ENCODE data around the gene MGAT2. TPM values are rescaled to one million over a fixed set of nuclear protein-coding genes. Genes with fewer than 3 reads are reported as not detected.

Gene MGAT2
- total and polyA plus RNA-seq, 2 donors from 2014 or later: 11.9 to 31.8 TPM

DNA sequence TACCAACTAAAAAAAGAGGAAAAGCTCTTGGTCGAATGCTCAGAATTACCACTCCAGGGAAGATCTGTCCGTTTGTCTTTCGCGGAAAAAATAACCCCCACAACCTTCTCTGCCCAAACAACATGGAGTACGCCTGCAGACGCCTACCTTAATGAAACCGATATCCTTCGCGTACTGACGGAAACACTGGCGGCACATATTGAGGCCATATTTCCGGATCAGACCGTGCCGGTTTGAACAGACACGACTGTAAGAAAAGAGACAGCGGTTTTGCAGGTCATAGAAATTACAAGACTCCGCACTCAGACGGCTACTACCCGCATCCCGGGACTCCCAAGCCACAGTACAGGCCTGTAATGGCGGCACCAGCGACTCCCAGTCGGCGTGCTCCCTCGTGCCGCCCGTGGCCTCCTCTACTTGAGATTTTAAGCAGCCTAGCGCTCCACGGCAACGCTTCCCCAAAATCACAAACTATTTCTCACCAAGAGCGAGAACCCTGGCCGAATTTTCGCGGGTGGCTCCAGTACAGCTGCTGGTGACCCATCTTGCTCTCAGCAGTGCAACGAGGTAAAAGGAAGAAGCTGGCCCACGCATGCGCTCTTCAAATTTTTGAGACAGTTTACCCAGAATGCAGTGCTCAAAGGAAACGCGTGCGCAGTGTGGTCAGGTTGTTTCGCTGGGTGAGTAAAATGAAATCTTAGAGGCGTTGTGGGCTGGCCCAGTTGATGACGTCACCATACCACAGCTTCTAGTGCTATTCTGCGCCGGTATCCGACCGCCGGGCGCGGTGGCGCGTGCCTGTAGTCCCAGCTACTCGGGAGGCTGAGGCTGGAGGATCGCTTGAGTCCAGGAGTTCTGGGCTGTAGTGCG, 34.6 kb upstream of the MGAT2 start, which contains the start of gene RPS29:
Gene RPS29, minus strand, starts transcription at position 578 of the 870 bp plus-strand sequence. Its CDS starts 34 bp downstream, at position 544.
- H3K4me1 ChIP-seq (ENCODE audit: control insufficient read depth in 2 of 3, insufficient read depth in 2 of 3, low read depth in 1 of 3, low read length in 3 of 3): peaks cover 0 to 9% (median 0%) of the 10 kb centered on the region in 3 donors
- intact Hi-C loops (cut with DNase I): no loop called here
- peak; percentile 50 for FAIRE-seq

DNA sequence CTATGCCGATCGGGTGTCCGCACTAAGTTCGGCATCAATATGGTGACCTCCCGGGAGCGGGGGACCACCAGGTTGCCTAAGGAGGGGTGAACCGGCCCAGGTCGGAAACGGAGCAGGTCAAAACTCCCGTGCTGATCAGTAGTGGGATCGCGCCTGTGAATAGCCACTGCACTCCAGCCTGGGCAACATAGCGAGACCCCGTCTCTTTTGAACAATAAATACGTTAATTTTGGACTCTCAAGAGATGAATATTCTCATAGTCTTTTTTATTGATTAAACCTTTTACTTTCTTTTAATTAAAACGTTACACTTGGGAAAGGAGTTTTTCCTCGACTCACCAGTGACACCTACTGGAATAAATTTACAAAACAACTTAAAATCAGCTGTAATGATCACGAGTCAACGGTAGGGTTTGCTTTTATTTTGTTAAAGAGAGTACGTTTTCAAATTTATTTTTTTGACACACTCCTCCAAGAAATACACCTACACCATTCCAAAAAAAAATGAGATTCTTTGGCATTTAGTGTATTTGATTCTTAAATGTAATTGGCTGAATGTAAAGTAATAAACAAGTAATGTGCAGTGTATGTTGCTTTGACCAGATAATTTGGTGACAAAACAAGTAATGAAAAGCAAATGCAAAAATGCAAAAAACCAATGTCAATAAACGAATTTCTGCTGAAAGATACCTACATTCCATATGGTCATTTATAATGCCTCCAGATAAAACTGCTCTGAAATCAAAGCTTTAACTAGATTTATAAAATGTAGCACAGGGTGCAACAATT, 33.7 kb upstream of the MGAT2 start:
- Histone ChIP-seq H3K4me3 (ENCODE audit: low read length in 3 of 3) (peak overlapping the region; percentile 80 to 99 (median 98)), H3K9ac (ENCODE audit: low read length in 3 of 3) (peak overlapping the region in 2 of 3 donors; percentile 10 to 89), H3K27ac (ENCODE audit: low read depth in 2 of 2, low read length in 2 of 2) (peak overlapping the region; percentile 86 to 96), H3K36me3 (ENCODE audit: control insufficient read depth in 2 of 3, insufficient read depth in 3 of 3, low read length in 3 of 3) (peaks cover 2 to 12% (median 3%) of the 10 kb centered on the region in 3 donors), H3K27me3 (ENCODE audit: control insufficient read depth, insufficient read depth, low read length) (no peaks in the 10 kb centered on the region), H3K9me3 (ENCODE audit: control insufficient read depth in 2 of 3, insufficient read depth in 1 of 3, low read length in 3 of 3) (no peaks in the 10 kb centered on the region), H3K4me1 (ENCODE audit: control insufficient read depth in 2 of 3, insufficient read depth in 2 of 3, low read depth in 1 of 3, low read length in 3 of 3) (peaks cover 0 to 9% (median 0%) of the 10 kb centered on the region in 3 donors)
- TF ChIP-seq, protein P1, sequence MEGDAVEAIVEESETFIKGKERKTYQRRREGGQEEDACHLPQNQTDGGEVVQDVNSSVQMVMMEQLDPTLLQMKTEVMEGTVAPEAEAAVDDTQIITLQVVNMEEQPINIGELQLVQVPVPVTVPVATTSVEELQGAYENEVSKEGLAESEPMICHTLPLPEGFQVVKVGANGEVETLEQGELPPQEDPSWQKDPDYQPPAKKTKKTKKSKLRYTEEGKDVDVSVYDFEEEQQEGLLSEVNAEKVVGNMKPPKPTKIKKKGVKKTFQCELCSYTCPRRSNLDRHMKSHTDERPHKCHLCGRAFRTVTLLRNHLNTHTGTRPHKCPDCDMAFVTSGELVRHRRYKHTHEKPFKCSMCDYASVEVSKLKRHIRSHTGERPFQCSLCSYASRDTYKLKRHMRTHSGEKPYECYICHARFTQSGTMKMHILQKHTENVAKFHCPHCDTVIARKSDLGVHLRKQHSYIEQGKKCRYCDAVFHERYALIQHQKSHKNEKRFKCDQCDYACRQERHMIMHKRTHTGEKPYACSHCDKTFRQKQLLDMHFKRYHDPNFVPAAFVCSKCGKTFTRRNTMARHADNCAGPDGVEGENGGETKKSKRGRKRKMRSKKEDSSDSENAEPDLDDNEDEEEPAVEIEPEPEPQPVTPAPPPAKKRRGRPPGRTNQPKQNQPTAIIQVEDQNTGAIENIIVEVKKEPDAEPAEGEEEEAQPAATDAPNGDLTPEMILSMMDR (IDR thresholded peaks at IDR 0.05; ENCODE audit: borderline replicate concordance, extremely low read depth, insufficient read depth): peak; percentile 72
- peak in 4 of 5 donors; percentile 45 to 88 (median 70) for DNase-seq
- intact Hi-C loops (cut with DNase I): no loop called here
- FAIRE-seq: peak; percentile 72

More for the DNA sequence above, 34.6 kb upstream of the MGAT2 start, which contains the start of gene RPS29:
- peak within 1 kb of the TSS; percentile 96 for H3K27ac ChIP-seq (ENCODE audit: low read depth in 2 of 2, low read length in 2 of 2)
- peaks cover 2 to 12% (median 3%) of the 10 kb centered on the region in 3 donors for H3K36me3 ChIP-seq (ENCODE audit: control insufficient read depth in 2 of 3, insufficient read depth in 3 of 3, low read length in 3 of 3)
- peak; percentile 99 to 100 (median 99) for DNase-seq
- no peaks in the 10 kb centered on the region for H3K9me3 ChIP-seq (ENCODE audit: control insufficient read depth in 2 of 3, insufficient read depth in 1 of 3, low read length in 3 of 3)
- peak within 1 kb of the TSS; percentile 89 to 99 (median 98) for H3K9ac ChIP-seq (ENCODE audit: low read length in 3 of 3)
- H3K27me3 ChIP-seq (ENCODE audit: control insufficient read depth, insufficient read depth, low read length): no peaks in the 10 kb centered on the region
- H3K4me3 ChIP-seq (ENCODE audit: low read length in 3 of 3): peak within 1 kb of the TSS; percentile 80 to 99 (median 98)
- TF ChIP-seq, protein P1 (IDR thresholded peaks at IDR 0.05; ENCODE audit: borderline replicate concordance, extremely low read depth, insufficient read depth): no peak

DNA sequence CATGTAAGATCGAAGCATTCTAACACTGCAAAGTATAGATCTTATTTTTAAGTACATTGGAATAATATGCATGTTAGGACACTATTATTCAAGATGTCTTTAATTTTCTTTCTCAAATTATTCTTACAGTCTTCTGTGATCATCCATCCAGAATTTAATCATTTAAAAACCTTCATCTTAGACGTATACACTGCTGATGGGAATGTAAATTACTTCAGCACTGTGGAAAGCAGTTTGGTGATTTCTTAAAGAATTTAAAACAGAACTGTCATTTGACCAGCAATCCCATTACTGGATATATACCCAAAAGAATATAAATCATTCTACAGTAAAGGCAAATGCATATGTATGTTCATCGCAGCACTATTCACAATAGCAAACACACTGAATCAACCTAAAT, 31.2 kb upstream of the MGAT2 start:
- no peak for FAIRE-seq
- no peaks in the 10 kb centered on the region for H3K27me3 ChIP-seq (ENCODE audit: control insufficient read depth, insufficient read depth, low read length)
- peaks cover 0 to under 1% (median 0%) of the 10 kb centered on the region in 3 donors for H3K36me3 ChIP-seq (ENCODE audit: control insufficient read depth in 2 of 3, insufficient read depth in 3 of 3, low read length in 3 of 3)
- DNase-seq: no peak
- H3K4me3 ChIP-seq (ENCODE audit: low read length in 3 of 3): no peak overlapping the region
- no peaks in the 10 kb centered on the region for H3K9me3 ChIP-seq (ENCODE audit: control insufficient read depth in 2 of 3, insufficient read depth in 1 of 3, low read length in 3 of 3)
- no peak overlapping the region for H3K9ac ChIP-seq (ENCODE audit: low read length in 3 of 3)
- H3K27ac ChIP-seq (ENCODE audit: low read depth in 2 of 2, low read length in 2 of 2): no peak overlapping the region
- intact Hi-C loops (cut with DNase I): no loop called here
- H3K4me1 ChIP-seq (ENCODE audit: control insufficient read depth in 2 of 3, insufficient read depth in 2 of 3, low read depth in 1 of 3, low read length in 3 of 3): peaks cover 0 to 2% (median 0%) of the 10 kb centered on the region in 3 donors
- TF ChIP-seq, protein P1 (IDR thresholded peaks at IDR 0.05; ENCODE audit: borderline replicate concordance, extremely low read depth, insufficient read depth): no peak
